Measurements from ENCODE around the gene LARGE2. TPM values are rescaled to one million over a fixed set of nuclear protein-coding genes. Genes with fewer than 3 reads are reported as not detected.

LARGE2 gene
- total and polyA plus RNA-seq, 12 donors = 0.23 to 0.42 TPM; not detected in 10

DNA sequence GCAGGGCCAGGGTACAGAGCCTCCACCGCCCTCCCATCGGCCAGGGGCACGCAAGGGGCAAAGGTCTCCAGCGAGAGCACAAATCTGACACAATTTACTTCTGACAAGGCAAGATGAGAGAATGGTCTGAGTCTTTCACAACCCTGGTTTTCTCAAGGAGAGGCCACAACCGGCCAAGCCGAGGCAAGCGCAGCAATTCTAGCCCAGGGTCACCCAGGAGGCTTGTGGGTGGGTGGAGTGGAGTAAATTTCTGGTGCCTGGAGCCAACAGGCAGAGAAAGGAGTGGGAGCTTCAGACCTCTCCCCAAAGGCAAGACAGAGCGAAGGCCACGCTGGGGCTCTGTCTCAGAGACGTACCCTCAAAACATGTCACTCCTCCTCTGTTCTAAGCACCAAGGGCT, 9.3 kb downstream of the LARGE2 start:
- H3K9me3 ChIP-seq = no peaks in the 10 kb centered on the region
- no peak overlapping the region for H3K4me3 ChIP-seq
- H3K36me3 ChIP-seq = peaks cover 0 to 59% (median 29%) of the 10 kb centered on the region in 9 donors
- H3K27ac ChIP-seq = no peak overlapping the region
- peaks cover 0 to 24% (median 13%) of the 10 kb centered on the region in 9 donors for H3K4me1 ChIP-seq
- ATAC-seq = no peak
- 87 to 93% methylated on average over 10 of the region's 10 CpGs for WGBS, 2 donors
- TF ChIP-seq CTCF (IDR thresholded peaks at IDR 0.05) = no peak
- no peak for DNase-seq
- intact Hi-C loops (cut with DNase I) = no loop called here
- H3K27me3 ChIP-seq = no peaks in the 10 kb centered on the region

GRCh38 chr11:45932217-45932616, 9.8 kb downstream of the LARGE2 start:
- 86 to 89% methylated on average over 8 of the region's 8 CpGs for WGBS, 2 donors
- Histone ChIP-seq H3K4me1 (peaks cover 0 to 24% (median 13%) of the 10 kb centered on the region in 9 donors), H3K27me3 (no peaks in the 10 kb centered on the region), H3K9me3 (no peaks in the 10 kb centered on the region), H3K27ac (no peak overlapping the region), H3K36me3 (peaks cover 0 to 64% (median 29%) of the 10 kb centered on the region in 9 donors), H3K4me3 (no peak overlapping the region)
- ATAC-seq = no peak
- no peak for DNase-seq
- intact Hi-C loops (cut with DNase I) = no loop called here
- TF ChIP-seq CTCF (IDR thresholded peaks at IDR 0.05) = no peak

DNA sequence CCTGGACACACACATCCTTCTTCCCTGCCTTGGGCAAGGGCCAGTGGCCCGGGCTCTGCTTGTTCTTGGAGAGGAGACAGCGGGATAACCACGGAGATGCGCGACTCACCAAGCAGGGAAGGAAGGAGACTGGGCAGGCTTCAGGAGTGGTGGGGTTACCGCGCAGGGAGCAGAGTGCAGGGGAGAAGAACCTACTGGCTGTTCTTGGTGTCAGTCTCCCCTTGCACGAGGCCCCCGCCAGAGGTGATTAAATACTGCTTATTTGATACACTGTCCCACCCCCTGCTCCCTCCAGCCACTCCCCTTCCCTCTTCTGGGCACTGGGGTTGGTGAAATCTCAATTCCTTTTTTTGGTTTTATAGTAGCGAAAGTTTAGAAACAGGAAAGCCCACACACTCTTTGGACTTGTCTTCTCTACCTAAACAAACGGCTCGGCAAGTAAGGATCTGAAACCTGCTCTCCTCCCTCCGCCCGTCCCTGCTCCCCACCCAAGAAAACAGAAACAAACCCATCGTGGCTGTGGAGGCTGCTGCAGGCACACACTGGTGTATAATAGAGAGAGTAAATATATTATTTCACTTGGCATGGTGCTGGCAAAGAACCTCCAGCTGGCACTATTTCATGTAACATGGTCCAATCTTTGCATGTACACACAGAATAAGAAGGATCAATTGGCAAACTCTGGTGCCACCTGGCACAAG, 10.8 kb downstream of the LARGE2 start:
- H3K36me3 ChIP-seq = peaks cover 0 to 75% (median 36%) of the 10 kb centered on the region in 9 donors
- H3K27me3 ChIP-seq = no peaks in the 10 kb centered on the region
- H3K9me3 ChIP-seq = no peaks in the 10 kb centered on the region
- ATAC-seq (no peak), DNase-seq (no peak)
- peaks cover 0 to 24% (median 13%) of the 10 kb centered on the region in 9 donors for H3K4me1 ChIP-seq
- H3K4me3 ChIP-seq = no peak overlapping the region
- WGBS, 2 donors = 82 to 85% methylated on average over 15 of the region's 15 CpGs
- no peak overlapping the region for H3K27ac ChIP-seq
- no peak for TF ChIP-seq CTCF (IDR thresholded peaks at IDR 0.05)
- intact Hi-C loops (cut with DNase I) = no loop called here

- no peak for DNase-seq
Measured at GRCh38 chr11:45933846-45934579, 11.6 kb downstream of the LARGE2 start.

More at GRCh38 chr11:45933846-45934579, 11.6 kb downstream of the LARGE2 start:
- TF ChIP-seq CTCF (IDR thresholded peaks at IDR 0.05) = no peak
- H3K36me3 ChIP-seq = peaks cover 0 to 82% (median 37%) of the 10 kb centered on the region in 9 donors
- no peak for ATAC-seq
- no peaks in the 10 kb centered on the region for H3K27me3 ChIP-seq
- no peak overlapping the region for H3K4me3 ChIP-seq
- intact Hi-C loops (cut with DNase I) = no loop called here
- no peak overlapping the region for H3K27ac ChIP-seq
- peaks cover 0 to 24% (median 13%) of the 10 kb centered on the region in 9 donors for H3K4me1 ChIP-seq
- WGBS, 2 donors = 91 to 94% methylated on average over 21 of the region's 21 CpGs
- no peaks in the 10 kb centered on the region for H3K9me3 ChIP-seq

Data from heart right ventricle (tissue), 16 donors.